ENCODE data around the gene LHB. TPM values are rescaled to one million over a fixed set of nuclear protein-coding genes. Genes with fewer than 3 reads are reported as not detected.

Gene LHB
- total and polyA plus RNA-seq, 2 donors (not counting 3 experiments of a cell fraction or from before 2014, with no cell fraction given): 1.3 TPM; not detected in 1

- no peaks in the 10 kb centered on the region for H3K9me1 ChIP-seq (replicated peaks; ENCODE audit: control insufficient read depth, extremely low read depth, insufficient read depth, low read length)
- no peak for DNase-seq (ENCODE audit: low read depth, low spot score)
- no TSS peak for BruUV-seq (replicated peaks)
Observed at GRCh38 chr19:48992581-48993174, 24.2 kb downstream of the LHB start.

More at GRCh38 chr19:48992581-48993174, 24.2 kb downstream of the LHB start:
- no peak for TF ChIP-seq CTCF (IDR thresholded peaks at IDR 0.05; ENCODE audit: extremely low read depth in 1 of 2, insufficient read depth in 1 of 2, low read depth in 1 of 2, low read length in 2 of 2)
- TF ChIP-seq FOS (IDR thresholded peaks at IDR 0.05; ENCODE audit: borderline replicate concordance, insufficient read depth, low read length): no peak
- no peak for TF ChIP-seq JUN (IDR thresholded peaks at IDR 0.05; ENCODE audit: borderline replicate concordance, insufficient read depth, insufficient read length, low read depth)
- no peak for TF ChIP-seq GATA2 (IDR thresholded peaks at IDR 0.05; ENCODE audit: insufficient read depth, insufficient read length, low read depth, low read length)
- TF ChIP-seq MYC (IDR thresholded peaks at IDR 0.05; ENCODE audit: low read depth, low read length): no peak
- TF ChIP-seq EZH2 (IDR thresholded peaks at IDR 0.05; ENCODE audit: borderline replicate concordance, low read depth, low read length, severe bottlenecking): no peak
- no peak for TF ChIP-seq POLR2A (IDR thresholded peaks at IDR 0.05; ENCODE audit: low read depth, low read length)
- no peak for TF ChIP-seq POLR2AphosphoS5 (IDR thresholded peaks at IDR 0.05; ENCODE audit: insufficient read depth, low read depth, low read length)
- TF ChIP-seq MAX (IDR thresholded peaks at IDR 0.05; ENCODE audit: insufficient read depth, insufficient read length): no peak
- dilution Hi-C loops (cut with MboI; ENCODE audit: extremely low pct_ligation_motif_present, low sequenced_read_pairs): no loop called here
- peaks cover 0 to 5% of the 10 kb centered on the region in 2 experiments for H3K36me3 ChIP-seq (ENCODE audit: control insufficient read depth in 2 of 2, extremely low read depth in 1 of 2, insufficient read depth in 2 of 2, low read length in 2 of 2)
- no peaks in the 10 kb centered on the region for H3K9me3 ChIP-seq (replicated peaks; ENCODE audit: control insufficient read depth, insufficient read depth, low read length)
- peak overlapping the region; percentile 80 for H3K4me2 ChIP-seq (ENCODE audit: insufficient read depth, low read length)
- intact Hi-C loops (cut with micrococcal nuclease): loop anchor here (1.0 to 10.0 kb wide), 6 partner anchors 14 to 358 kb away; partner anchors contain the start of genes DBP, HRC, SNRNP70 and TRPM4
- ChIA-PET POLR2A (interaction anchor here (1.0 to 1.5 kb wide), 5 partner anchors 9 to 373 kb away, joined by 3 to 6 read pairs (median 3); partner anchors contain the start of genes PPP1R15A, RPL18 and SPHK2), CTCF (interaction anchor here (0.9 to 3.3 kb wide), 23 partner anchors 13 to 234 kb away, joined by 3 to 41 read pairs (median 5); partner anchors contain the start of genes LIN7B, NUCB1 and PPP1R15A)
- peak overlapping the region; percentile 48 for H3K27ac ChIP-seq (ENCODE audit: insufficient read depth, low read depth, low read length)
- H3K9ac ChIP-seq (replicated peaks; ENCODE audit: extremely low read depth, insufficient read depth, low read length): peak overlapping the region; percentile 89
- no peaks in the 10 kb centered on the region for H3K27me3 ChIP-seq (ENCODE audit: control insufficient read depth in 2 of 2, insufficient read depth in 2 of 2, low read length in 2 of 2)
- FAIRE-seq: peak; percentile 76
- H3K79me2 ChIP-seq (ENCODE audit: control insufficient read depth, insufficient read depth, low read length): peaks cover 54% of the 10 kb centered on the region
- H4K20me1 ChIP-seq (replicated peaks; ENCODE audit: control insufficient read depth, extremely low read depth, insufficient read depth, low read length): no peaks in the 10 kb centered on the region
- H2AFZ ChIP-seq (ENCODE audit: low read depth, low read length): peak overlapping the region; percentile 49
- H3K4me1 ChIP-seq (ENCODE audit: control insufficient read depth, extremely low read depth, insufficient read depth, low read length): peaks cover 14% of the 10 kb centered on the region
- peak overlapping the region; percentile 83 to 92 (median 86) for H3K4me3 ChIP-seq (replicated peaks in 1 of 3; ENCODE audit: insufficient read depth in 1 of 3, low read depth in 1 of 3, low read length in 3 of 3)
